ENCODE results near the gene LRRC56. TPM values are rescaled to one million over a fixed set of nuclear protein-coding genes. Genes with fewer than 3 reads are reported as not detected.

LRRC56 gene
- total and polyA plus RNA-seq, 2 of the 13 experiments (the other 11 are each of a cell fraction or from before 2014, with no cell fraction given) = 0.11 to 0.29 TPM

- TF ChIP-seq ZBTB7B (CRISPR knock-in tag; IDR thresholded peaks at IDR 0.05) (peak; percentile 52; the same call in 1 of the 2 replicates), DMTF1 (CRISPR knock-in tag; IDR thresholded peaks at IDR 0.05) (no peak), SKI (IDR thresholded peaks at IDR 0.05; ENCODE audit: partially characterized antibody) (peak; percentile 20), ZFP91 (CRISPR knock-in tag; IDR thresholded peaks at IDR 0.05; ENCODE audit: borderline replicate concordance) (peak; percentile 68; the same call in 1 of the 2 replicates), MBNL3 (CRISPR knock-in tag; conservative IDR thresholded peaks at IDR 0.05) (no peak), TGIF2 (CRISPR knock-in tag; IDR thresholded peaks at IDR 0.05) (no peak), HNF4G (IDR thresholded peaks at IDR 0.05; ENCODE audit: borderline replicate concordance, low read depth, low read length) (no peak), HNF4G (CRISPR knock-in tag; IDR thresholded peaks at IDR 0.05; ENCODE audit: borderline replicate concordance, low read depth) (peak; percentile 36; the same call in 1 of the 2 replicates), ZFP36 (IDR thresholded peaks at IDR 0.05; ENCODE audit: borderline replicate concordance, low read depth, low read length, partially characterized antibody) (no peak), ZNF607 (CRISPR knock-in tag; IDR thresholded peaks at IDR 0.05; ENCODE audit: borderline replicate concordance) (peak; percentile 40; the same call in 1 of the 2 replicates), CBFB (CRISPR knock-in tag; IDR thresholded peaks at IDR 0.05) (0 out of 2 replicates have a peak, but pooled peaks have one; percentile 46), ATF1 (CRISPR knock-in tag; IDR thresholded peaks at IDR 0.05) (no peak), KDM3A (CRISPR knock-in tag; IDR thresholded peaks at IDR 0.05; ENCODE audit: low read depth) (no peak), ZNF839 (CRISPR knock-in tag; IDR thresholded peaks at IDR 0.05; ENCODE audit: borderline replicate concordance) (no peak), NR2F6 (IDR thresholded peaks at IDR 0.05) (no peak), NR2F6 (CRISPR knock-in tag; IDR thresholded peaks at IDR 0.05) (peak; percentile 32; the same call in 1 of the 2 replicates), HNF4A (CRISPR knock-in tag; IDR thresholded peaks at IDR 0.05) (no peak), ZNF414 (CRISPR knock-in tag; IDR thresholded peaks at IDR 0.05) (0 out of 2 replicates have a peak, but pooled peaks have one; percentile 21), ZSCAN30 (CRISPR knock-in tag; IDR thresholded peaks at IDR 0.05) (no peak), ZNF530 (CRISPR knock-in tag; IDR thresholded peaks at IDR 0.05; ENCODE audit: low read depth) (no peak), ZNF205 (CRISPR knock-in tag; IDR thresholded peaks at IDR 0.05) (no peak), ZSCAN12 (CRISPR knock-in tag; IDR thresholded peaks at IDR 0.05) (peak; percentile 72; the same call in 1 of the 2 replicates)
- TF ChIP-seq, protein P1, sequence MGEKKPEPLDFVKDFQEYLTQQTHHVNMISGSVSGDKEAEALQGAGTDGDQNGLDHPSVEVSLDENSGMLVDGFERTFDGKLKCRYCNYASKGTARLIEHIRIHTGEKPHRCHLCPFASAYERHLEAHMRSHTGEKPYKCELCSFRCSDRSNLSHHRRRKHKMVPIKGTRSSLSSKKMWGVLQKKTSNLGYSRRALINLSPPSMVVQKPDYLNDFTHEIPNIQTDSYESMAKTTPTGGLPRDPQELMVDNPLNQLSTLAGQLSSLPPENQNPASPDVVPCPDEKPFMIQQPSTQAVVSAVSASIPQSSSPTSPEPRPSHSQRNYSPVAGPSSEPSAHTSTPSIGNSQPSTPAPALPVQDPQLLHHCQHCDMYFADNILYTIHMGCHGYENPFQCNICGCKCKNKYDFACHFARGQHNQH (CRISPR knock-in tag; IDR thresholded peaks at IDR 0.05) = no peak
These were observed 1.5 kb upstream of the LRRC56 start, which contains the start of gene HRAS (continued) for GRCh38 chr11:535519-536454.
